Neural progenitor cell (in vitro differentiated cells): ENCODE data around the gene MRPS10. TPM values are rescaled to one million over a fixed set of nuclear protein-coding genes. Genes with fewer than 3 reads are reported as not detected.

ENCODE experiments used
- DNase-seq: peaks from one replicate; pipeline ENCODE4 v3.0.0-alpha.2; 2016; ENCODE audit warnings: low spot score
- H2AFZ ChIP-seq: fragments of 200-600 bp; sonication (generic); replicated peaks from 2 replicates; pipeline ENCODE4 v1.6.1; 2016; ENCODE audit warnings: antibody characterized with exemption
- H3F3A ChIP-seq: fragments of 200-600 bp; sonication (generic); 2 replicates; pipeline ENCODE4 v1.6.1; 2016; ENCODE audit warnings: antibody characterized with exemption, low read depth
- H3K27ac ChIP-seq: fragments of 200-600 bp; sonication (generic); 2 replicates; pipeline ENCODE4 v1.5.1; 2016; ENCODE audit warnings: mild to moderate bottlenecking
- H3K27me3 ChIP-seq: fragments of 200-600 bp; sonication (generic); 2 replicates; pipeline ENCODE4 v1.6.1; 2016; ENCODE audit warnings: mild to moderate bottlenecking, moderate library complexity
- H3K36me3 ChIP-seq: fragments of 200-600 bp; sonication (generic); 2 replicates; pipeline ENCODE4 v1.5.1; 2016
- H3K4me1 ChIP-seq: fragments of 200-600 bp; sonication (generic); 2 replicates; pipeline ENCODE4 v1.6.1; 2016; ENCODE audit warnings: mixed run types
- H3K4me2 ChIP-seq: fragments of 200-600 bp; sonication (generic); 2 replicates; pipeline ENCODE4 v1.6.1; 2016
- H3K4me3 ChIP-seq: fragments of 200-600 bp; sonication (generic); 2 replicates; pipeline ENCODE4 v1.5.1; 2016
- H3K79me2 ChIP-seq: fragments of 200-600 bp; sonication (generic); 2 replicates; pipeline ENCODE4 v1.6.1; 2016; ENCODE audit warnings: low read depth
- H3K9ac ChIP-seq: fragments of 200-600 bp; sonication (generic); 2 replicates; pipeline ENCODE4 v1.6.1; 2016
- H3K9me3 ChIP-seq: fragments of 200-600 bp; sonication (generic); 2 replicates; pipeline ENCODE4 v1.5.1; 2016; ENCODE audit warnings: low read depth
- H4K20me1 ChIP-seq: fragments of 200-600 bp; sonication (generic); 2 replicates; pipeline ENCODE4 v1.6.1; 2016; ENCODE audit warnings: low read depth
- H3K27ac Mint-ChIP-seq: 3 replicates; pipeline ENCODE4 v1.8.0; 2021; ENCODE audit warnings: mixed read lengths
- H3K27me3 Mint-ChIP-seq: 2 replicates; pipeline ENCODE4 v1.8.0; 2022; ENCODE audit warnings: low read depth, mild to moderate bottlenecking, inconsistent platforms, moderate library complexity, mixed read lengths; ENCODE audit not compliant: insufficient read depth
- H3K36me3 Mint-ChIP-seq: 3 replicates; pipeline ENCODE4 v1.8.0; 2021; ENCODE audit warnings: mixed read lengths
- H3K4me1 Mint-ChIP-seq: 3 replicates; pipeline ENCODE4 v1.8.0; 2021; ENCODE audit warnings: mixed read lengths
- H3K4me3 Mint-ChIP-seq: 3 replicates; pipeline ENCODE4 v1.8.0; 2021; ENCODE audit warnings: mild to moderate bottlenecking, moderate library complexity, mixed read lengths
- H3K9me3 Mint-ChIP-seq: 3 replicates; pipeline ENCODE4 v1.8.0; 2020; ENCODE audit warnings: mixed read lengths
- CTCF ChIP-seq: fragments of 200-600 bp; sonication (generic); IDR thresholded peaks from 2 replicates; pipeline ENCODE4 v1.5.1; 2017; ENCODE audit warnings: antibody characterized with exemption, mild to moderate bottlenecking
- EZH2 ChIP-seq: fragments of 200-600 bp; sonication (generic); IDR thresholded peaks from 2 replicates; pipeline ENCODE4 v1.6.1; 2017; ENCODE audit warnings: antibody characterized with exemption, mild to moderate bottlenecking, moderate library complexity
- EZH2phosphoT487 ChIP-seq: fragments of 200-600 bp; sonication (generic); IDR thresholded peaks from 2 replicates; pipeline ENCODE4 v1.6.1; 2017; ENCODE audit warnings: antibody characterized with exemption
- total RNA-seq: library from RNA; depleted of rRNA; stranded (reverse); fragments of >200 nt; gene quantifications from 2 replicates; pipeline ENCODE4 v1.2.3, GENCODE V29; 2015; ENCODE audit warnings: low replicate concordance

Gene MRPS10
- total RNA-seq, 1 donor from 2014 or later, result 68.0 TPM

GRCh38 chr6:42225419-42225818 lies 7.8 kb upstream of the MRPS10 start:
- no peaks in the 10 kb centered on the region for H3K27me3 ChIP-seq
- peaks cover 6% of the 10 kb centered on the region for H3F3A ChIP-seq
- no peak for DNase-seq
- Mint-ChIP-seq H3K27me3 (peaks cover 2% of the 10 kb centered on the region), H3K27ac (no peak overlapping the region), H3K4me1 (peaks cover 14% of the 10 kb centered on the region), H3K4me3 (no peak overlapping the region), H3K9me3 (no peaks in the 10 kb centered on the region), H3K36me3 (peaks cover 7% of the 10 kb centered on the region)
- TF ChIP-seq EZH2 (no peak), EZH2phosphoT487 (no peak), CTCF (no peak)
- no peak overlapping the region for H3K27ac ChIP-seq
- no peak overlapping the region for H3K9ac ChIP-seq
- no peak overlapping the region for H3K4me3 ChIP-seq
- H3K79me2 ChIP-seq, result no peaks in the 10 kb centered on the region
- no peaks in the 10 kb centered on the region for H4K20me1 ChIP-seq
- H3K4me2 ChIP-seq, result no peak overlapping the region
- no peaks in the 10 kb centered on the region for H3K36me3 ChIP-seq
- no peaks in the 10 kb centered on the region for H3K9me3 ChIP-seq
- H2AFZ ChIP-seq, result no peak overlapping the region
- no peaks in the 10 kb centered on the region for H3K4me1 ChIP-seq

GRCh38 chr6:42225029-42225339 lies 7.3 kb upstream of the MRPS10 start:
- H3K36me3 Mint-ChIP-seq, result peaks cover 6% of the 10 kb centered on the region
- Histone ChIP-seq H4K20me1 (no peaks in the 10 kb centered on the region), H3K27me3 (no peaks in the 10 kb centered on the region), H3F3A (peaks cover 6% of the 10 kb centered on the region), H3K9me3 (no peaks in the 10 kb centered on the region), H3K36me3 (no peaks in the 10 kb centered on the region), H3K4me2 (no peak overlapping the region), H3K4me1 (no peaks in the 10 kb centered on the region), H3K4me3 (no peak overlapping the region), H3K79me2 (no peaks in the 10 kb centered on the region), H2AFZ (no peak overlapping the region), H3K27ac (no peak overlapping the region), H3K9ac (no peak overlapping the region)
- no peak overlapping the region for H3K27ac Mint-ChIP-seq
- H3K4me1 Mint-ChIP-seq, result peaks cover 14% of the 10 kb centered on the region
- peaks cover 2% of the 10 kb centered on the region for H3K27me3 Mint-ChIP-seq
- H3K9me3 Mint-ChIP-seq, result no peaks in the 10 kb centered on the region
- TF ChIP-seq EZH2phosphoT487 (no peak), CTCF (no peak), EZH2 (no peak)
- DNase-seq, result no peak
- no peak overlapping the region for H3K4me3 Mint-ChIP-seq

- Histone ChIP-seq H3K79me2 (no peaks in the 10 kb centered on the region), H3K36me3 (no peaks in the 10 kb centered on the region), H3K4me2 (no peak overlapping the region), H2AFZ (no peak overlapping the region), H3K9me3 (no peaks in the 10 kb centered on the region), H3K4me3 (no peak overlapping the region), H3K4me1 (no peaks in the 10 kb centered on the region), H3K27ac (no peak overlapping the region), H3K9ac (no peak overlapping the region), H4K20me1 (no peaks in the 10 kb centered on the region), H3F3A (peaks cover 6% of the 10 kb centered on the region), H3K27me3 (no peaks in the 10 kb centered on the region)
- no peak for TF ChIP-seq EZH2phosphoT487
- no peak for TF ChIP-seq CTCF
- TF ChIP-seq EZH2, result no peak
- no peak for DNase-seq
- Mint-ChIP-seq H3K27me3 (peaks cover 2% of the 10 kb centered on the region), H3K9me3 (no peaks in the 10 kb centered on the region), H3K36me3 (peaks cover 6% of the 10 kb centered on the region), H3K4me1 (peaks cover 14% of the 10 kb centered on the region), H3K4me3 (no peak overlapping the region), H3K27ac (no peak overlapping the region)
These were observed 6.8 kb upstream of the MRPS10 start for GRCh38 chr6:42224222-42225028.
